Right lobe of liver (tissue), 6 donors: ENCODE results near the gene FGFR1OP2. TPM values are rescaled to one million over a fixed set of nuclear protein-coding genes. Genes with fewer than 3 reads are reported as not detected.
"Not testable (repeated sequence)": the region's sequence is repeated elsewhere in the genome, so short reads cannot be mapped to it uniquely, and the experiment has no call there.

Source experiments
- ATAC-seq, 4 donors: fragments of 200-7000 bp; cut with Tn5 transposase; one replicate each; pipeline ENCODE4 v1.9.1; 2020; ENCODE audit warnings: mild to moderate bottlenecking in 4 of 4, moderate library complexity in 4 of 4
- DNase-seq, 3 donors: peaks; one replicate each; pipeline ENCODE4 v3.0.0-alpha.2; 2020
- H3K27ac ChIP-seq, 3 donors: fragments of 200-600 bp; one replicate each; pipeline ENCODE4 v1.8.0; 2022
- H3K27me3 ChIP-seq, 2 donors: fragments of 200-600 bp; one replicate each; pipeline ENCODE4 v1.8.0; 2022
- H3K36me3 ChIP-seq, 4 donors: fragments of 200-600 bp; sonication (generic) in 1 of 4; one replicate each; pipeline versions ENCODE4 v1.5.1 to v1.8.0; 2017 to 2022; ENCODE audit warnings: control low read depth in 1 of 4
- H3K4me1 ChIP-seq, 4 donors: fragments of 200-600 bp; sonication (generic) in 1 of 4; one replicate each; pipeline versions ENCODE4 v1.5.1 to v1.8.0; 2017 to 2022; ENCODE audit warnings: control low read depth in 1 of 4
- H3K4me3 ChIP-seq, 3 donors: fragments of 200-600 bp; one replicate each; pipeline ENCODE4 v1.8.0; 2022
- H3K9me3 ChIP-seq, 4 donors: fragments of 200-600 bp; sonication (generic) in 1 of 4; one replicate each; pipeline versions ENCODE4 v1.5.1 to v1.8.0; 2017 to 2022; ENCODE audit warnings: control low read depth in 1 of 4
- POLR2A ChIP-seq: fragments of 450-650 bp; IDR thresholded peaks from one replicate; pipeline ENCODE4 v1.6.1; 2017; ENCODE audit warnings: antibody characterized with exemption, mild to moderate bottlenecking
- WGBS: methylation state at CpG from one replicate; pipeline ENCODE4 v1.1.6; 2018; ENCODE audit warnings: low coverage, low lambda C conversion rate; ENCODE audit not compliant: insufficient coverage; ENCODE audit errors: missing lambda C conversion rate; 5-methylcytosine and 5-hydroxymethylcytosine counted together
- intact Hi-C, 2 donors: fragments of 100-400 bp; cut with DNase I; formaldehyde crosslinking; loops; one replicate each; pipeline versions ENCODE4 v1.11.2 to v1.14.1; 2022
- total RNA-seq, 6 experiments: library from RNA; depleted of rRNA in 2 of 6; stranded (reverse); fragments of >200 nt in 2 of 6; fragmentation: NEBNext Ultra II Directional in 3 of 6; extraction: Animal tissue kit (Norgen Biotek cat#: 25700) in 3 of 6; gene quantifications; one replicate each; pipeline versions ENCODE4 v1.1.0 to v1.2.4, GENCODE V29; 2016 to 2023
- TF ChIP-seq, protein P1 (sequence below), 4 donors: fragments of 200-600 bp in 3 of 4; fragments of 450-650 bp in 1 of 4; IDR thresholded peaks; one replicate each; pipeline versions ENCODE4 v1.5.1 to v1.8.0; 2016 to 2022; ENCODE audit warnings: antibody characterized with exemption in 4 of 4, mild to moderate bottlenecking in 2 of 4
- donor health status: DM: no; HTN: yes; CAD: no.
- donor health status: DM: no; HTN: no; CAD: no.
- donor health status: DM: no; HTN: no; CAD: no.
- donor health status: DM: no; HTN: yes; CAD: no.
- donor health status: DM: no; HTN: yes; CAD: no.

The FGFR1OP2 gene
- total RNA-seq, 6 experiments from 2014 or later: 13.3 to 29.6 (median 20.1) TPM

DNA sequence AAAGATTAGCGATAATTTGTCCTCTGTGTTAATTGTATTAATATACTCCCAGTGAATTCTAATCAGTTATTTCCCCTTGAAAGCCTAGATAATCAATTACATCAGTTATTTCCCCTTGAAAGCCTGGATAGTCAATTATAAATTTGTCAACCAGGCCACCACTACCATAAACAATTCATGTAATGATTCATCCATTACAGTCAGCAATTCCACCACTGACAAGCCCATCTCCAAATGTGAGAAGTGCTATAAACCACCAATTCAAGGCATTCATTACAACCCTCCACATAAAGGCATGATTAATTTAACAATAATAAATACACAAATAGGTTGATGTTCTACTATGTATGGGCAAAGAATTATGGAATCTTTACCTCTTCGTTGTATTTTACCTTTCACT, 41.4 kb upstream of the FGFR1OP2 start:
- no peak for DNase-seq
- no peak overlapping the region for H3K4me3 ChIP-seq
- 97% methylated on average over 2 of the region's 2 CpGs for WGBS

DNA sequence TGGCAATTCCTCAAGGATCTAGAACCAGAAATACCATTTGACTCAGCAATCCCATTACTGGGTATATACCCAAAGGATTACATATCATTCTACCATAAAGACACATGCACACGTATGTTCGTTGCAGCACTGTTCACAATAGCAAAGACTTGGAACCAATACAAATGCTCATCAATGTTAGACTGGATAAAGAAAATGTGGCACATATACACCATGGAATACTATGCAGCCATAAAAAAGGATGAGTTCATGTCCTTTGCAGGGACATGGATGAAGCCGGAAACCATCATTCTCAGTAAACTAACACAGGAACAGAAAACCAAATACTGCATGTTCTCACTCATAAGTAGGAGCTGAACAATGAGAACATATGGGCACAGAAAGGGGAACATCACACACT, 34.9 kb upstream of the FGFR1OP2 start:
- peaks cover 0 to 11% (median 1%) of the 10 kb centered on the region in 4 donors for H3K36me3 ChIP-seq
- H3K4me3 ChIP-seq, ATAC-seq, H3K27ac ChIP-seq, DNase-seq, H3K9me3 ChIP-seq, H3K27me3 ChIP-seq, intact Hi-C loops, H3K4me1 ChIP-seq: not testable (repeated sequence)
- 67% methylated on average over 3 of the region's 3 CpGs for WGBS

More for the DNA sequence above, 41.4 kb upstream of the FGFR1OP2 start:
- H3K27me3 ChIP-seq: no peaks in the 10 kb centered on the region
- no peaks in the 10 kb centered on the region for H3K9me3 ChIP-seq
- no peaks in the 10 kb centered on the region for H3K36me3 ChIP-seq
- ATAC-seq: no peak
- H3K4me1 ChIP-seq: no peaks in the 10 kb centered on the region
- intact Hi-C loops: no loop called here
- TF ChIP-seq, protein P1, sequence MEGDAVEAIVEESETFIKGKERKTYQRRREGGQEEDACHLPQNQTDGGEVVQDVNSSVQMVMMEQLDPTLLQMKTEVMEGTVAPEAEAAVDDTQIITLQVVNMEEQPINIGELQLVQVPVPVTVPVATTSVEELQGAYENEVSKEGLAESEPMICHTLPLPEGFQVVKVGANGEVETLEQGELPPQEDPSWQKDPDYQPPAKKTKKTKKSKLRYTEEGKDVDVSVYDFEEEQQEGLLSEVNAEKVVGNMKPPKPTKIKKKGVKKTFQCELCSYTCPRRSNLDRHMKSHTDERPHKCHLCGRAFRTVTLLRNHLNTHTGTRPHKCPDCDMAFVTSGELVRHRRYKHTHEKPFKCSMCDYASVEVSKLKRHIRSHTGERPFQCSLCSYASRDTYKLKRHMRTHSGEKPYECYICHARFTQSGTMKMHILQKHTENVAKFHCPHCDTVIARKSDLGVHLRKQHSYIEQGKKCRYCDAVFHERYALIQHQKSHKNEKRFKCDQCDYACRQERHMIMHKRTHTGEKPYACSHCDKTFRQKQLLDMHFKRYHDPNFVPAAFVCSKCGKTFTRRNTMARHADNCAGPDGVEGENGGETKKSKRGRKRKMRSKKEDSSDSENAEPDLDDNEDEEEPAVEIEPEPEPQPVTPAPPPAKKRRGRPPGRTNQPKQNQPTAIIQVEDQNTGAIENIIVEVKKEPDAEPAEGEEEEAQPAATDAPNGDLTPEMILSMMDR (IDR thresholded peaks at IDR 0.05): no peak
- TF ChIP-seq POLR2A: no peak
- no peak overlapping the region for H3K27ac ChIP-seq

DNA sequence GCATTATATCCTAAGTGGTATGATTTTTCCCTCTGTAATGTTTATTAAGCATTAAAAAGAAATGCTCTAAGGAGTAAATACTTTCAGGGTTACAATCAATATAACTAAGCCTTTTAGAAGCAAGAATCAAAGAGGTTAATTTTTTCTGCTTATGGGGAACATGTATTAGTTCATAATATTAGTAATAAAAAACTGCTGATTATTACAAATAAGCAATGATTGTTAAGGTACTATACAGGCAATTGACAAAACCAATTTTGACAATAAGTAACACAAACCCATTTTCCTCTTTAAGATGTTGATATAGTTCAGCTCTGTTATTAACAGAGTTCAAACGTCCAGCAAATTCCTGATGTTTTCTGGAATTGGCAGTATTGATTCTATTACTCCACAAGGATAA, 32.2 kb upstream of the FGFR1OP2 start:
- WGBS: 11% methylated on average over 1 of the region's 1 CpG
- DNase-seq (no peak), ATAC-seq (no peak)
- H3K27ac ChIP-seq: no peak overlapping the region
- intact Hi-C loops: no loop called here
- no peaks in the 10 kb centered on the region for H3K9me3 ChIP-seq
- no peaks in the 10 kb centered on the region for H3K27me3 ChIP-seq
- no peaks in the 10 kb centered on the region for H3K4me1 ChIP-seq
- H3K4me3 ChIP-seq: no peak overlapping the region
- TF ChIP-seq, protein P1 (IDR thresholded peaks at IDR 0.05): no peak
- peaks cover 0 to 15% (median 1%) of the 10 kb centered on the region in 4 donors for H3K36me3 ChIP-seq

DNA sequence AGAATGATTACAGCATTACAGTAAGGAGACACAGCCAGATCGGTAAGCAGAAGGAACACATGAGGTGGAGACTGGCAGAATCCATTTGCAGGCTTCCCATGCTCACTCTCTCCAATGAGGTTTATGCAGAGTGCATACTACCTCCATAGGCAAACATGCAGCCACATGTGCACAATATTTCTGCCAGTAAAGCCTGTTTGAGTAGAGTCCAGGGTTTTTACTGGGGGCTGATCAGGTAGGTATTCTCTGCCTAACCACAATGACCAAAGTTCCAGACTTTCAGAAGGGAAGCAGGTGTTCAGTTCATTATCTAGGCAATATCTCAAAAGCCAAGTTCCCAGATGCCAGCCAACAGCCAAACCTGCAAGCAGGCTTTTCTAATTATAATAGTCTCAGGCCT, 31.6 kb upstream of the FGFR1OP2 start:
- TF ChIP-seq, protein P1 (IDR thresholded peaks at IDR 0.05): no peak
- no peak for TF ChIP-seq POLR2A
- Histone ChIP-seq H3K27ac (no peak overlapping the region), H3K4me3 (no peak overlapping the region), H3K9me3 (no peaks in the 10 kb centered on the region), H3K4me1 (no peaks in the 10 kb centered on the region), H3K27me3 (no peaks in the 10 kb centered on the region), H3K36me3 (peaks cover 0 to 17% (median 1%) of the 10 kb centered on the region in 4 donors)
- 88% methylated on average over 1 of the region's 1 CpG for WGBS
- no peak for ATAC-seq
- intact Hi-C loops: no loop called here
- no peak for DNase-seq

DNA sequence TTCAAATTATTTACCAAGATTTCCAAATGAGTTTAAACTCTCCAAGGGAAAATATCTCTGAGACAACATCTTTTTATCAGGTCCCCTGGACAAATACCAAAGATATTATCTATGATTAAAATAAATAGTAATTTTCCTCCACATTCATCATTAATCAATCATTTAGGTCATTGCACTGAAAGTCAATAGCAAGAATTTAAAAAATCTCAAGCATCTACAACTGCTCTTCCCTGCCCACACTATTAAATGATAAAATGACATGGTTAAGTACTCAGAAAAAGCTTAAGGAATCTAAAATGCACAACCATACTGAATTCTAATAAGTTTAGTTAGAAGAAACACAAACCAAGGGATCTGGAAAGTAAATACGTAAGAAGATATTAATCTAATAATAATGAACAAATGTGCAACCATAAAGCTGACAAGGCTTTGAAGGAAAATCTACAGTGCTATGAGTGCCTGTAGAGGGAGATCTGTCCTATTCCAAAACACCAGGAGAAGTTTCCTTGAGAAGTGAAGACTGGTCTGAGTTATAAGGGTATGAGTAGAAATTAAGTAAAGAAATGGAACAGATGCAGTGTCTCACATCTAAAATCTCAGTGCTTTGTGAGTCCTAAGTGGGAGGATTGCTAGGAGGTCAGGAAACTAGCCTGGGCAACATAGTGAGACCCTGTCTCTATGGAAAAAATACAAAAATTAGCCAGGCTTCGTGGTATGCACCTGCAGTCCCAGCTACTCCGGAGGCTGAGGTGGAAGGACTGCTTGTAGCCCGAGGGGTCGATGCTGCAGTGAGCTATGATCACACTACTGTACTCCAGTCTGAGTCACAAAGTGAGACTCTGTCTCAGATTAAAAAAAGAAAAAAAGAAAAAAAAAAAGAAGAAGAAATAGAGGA, 19.7 kb upstream of the FGFR1OP2 start:
- Histone ChIP-seq H3K27ac (no peak overlapping the region), H3K4me3 (no peak overlapping the region), H3K4me1 (no peaks in the 10 kb centered on the region), H3K36me3 (peaks cover 0 to 15% (median 8%) of the 10 kb centered on the region in 4 donors), H3K27me3 (no peaks in the 10 kb centered on the region), H3K9me3 (no peaks in the 10 kb centered on the region)
- intact Hi-C loops: no loop called here
- DNase-seq: no peak
- 84% methylated on average over 4 of the region's 5 CpGs for WGBS
- TF ChIP-seq, protein P1 (IDR thresholded peaks at IDR 0.05): peak in 3 of 4 donors; percentile 20 to 22 (median 20)
- TF ChIP-seq POLR2A: no peak
- peak in 1 of 4 donors; percentile 38 for ATAC-seq
